Gastrocnemius medialis (tissue), 4 donors: ENCODE data around the gene SAMD4A. TPM values are rescaled to one million over a fixed set of nuclear protein-coding genes. Genes with fewer than 3 reads are reported as not detected.

Source experiments
- ATAC-seq, 2 donors: fragments of 150-250 bp; one replicate each; pipeline ENCODE4 v1.9.1; 2016
- DNase-seq, 2 donors: peaks; one replicate each; pipeline ENCODE4 v3.0.0-alpha.2; 2019
- H3K27ac ChIP-seq, 4 donors: fragments of 200-600 bp; sonication (generic); 1 replicate in 1 of 4; 2 replicates in 3 of 4; pipeline ENCODE4 v1.5.1; 2016 to 2018; ENCODE audit warnings: mild to moderate bottlenecking in 2 of 4, moderate library complexity in 1 of 4
- H3K27me3 ChIP-seq, 3 donors: fragments of 200-600 bp; sonication (generic) in 2 of 3; 1 replicate in 1 of 3; 2 replicates in 2 of 3; pipeline versions ENCODE4 v1.5.1 to v1.6.0; 2016 to 2019; ENCODE audit warnings: mild to moderate bottlenecking in 1 of 3, moderate library complexity in 1 of 3
- H3K36me3 ChIP-seq, 2 donors: fragments of 200-600 bp; sonication (generic) in 1 of 2; one replicate each; pipeline ENCODE4 v1.5.1; 2017 to 2018
- H3K4me1 ChIP-seq, 2 donors: fragments of 200-600 bp; sonication (generic) in 1 of 2; one replicate each; pipeline ENCODE4 v1.5.1; 2016 to 2017; ENCODE audit warnings: mild to moderate bottlenecking in 2 of 2
- H3K4me3 ChIP-seq, 4 donors: fragments of 200-600 bp; sonication (generic) in 3 of 4; 1 replicate in 1 of 4; 2 replicates in 3 of 4; pipeline ENCODE4 v1.5.1; 2016 to 2019; ENCODE audit warnings: mild to moderate bottlenecking in 2 of 4
- H3K9me3 ChIP-seq, 3 donors: fragments of 200-600 bp; sonication (generic) in 2 of 3; 1 replicate in 1 of 3; 2 replicates in 2 of 3; pipeline ENCODE4 v1.5.1; 2016 to 2019
- POLR2A ChIP-seq, 2 donors: fragments of 450-650 bp; IDR thresholded peaks; one replicate each; pipeline ENCODE4 v1.6.1; 2017; ENCODE audit warnings: antibody characterized with exemption in 2 of 2, mild to moderate bottlenecking in 2 of 2, moderate library complexity in 2 of 2
- in situ Hi-C, 4 donors: fragments of 200-750 bp; cut with MboI; loops; one replicate each; pipeline versions ENCODE4 v1.15.0 to v1.8.0; 2017; ENCODE audit warnings: low sequenced_read_pairs in 4 of 4
- intact Hi-C: fragments of 100-400 bp; cut with DNase I; formaldehyde crosslinking; loops from one replicate; pipeline ENCODE4 v1.15.1; 2023; ENCODE audit warnings: low total_unique reads
- total RNA-seq, 4 donors: library from RNA; depleted of rRNA; stranded (reverse); fragments of >200 nt; gene quantifications; one replicate each; pipeline versions ENCODE4 v1.1.0 to v1.2.3, GENCODE V29; 2016
- TF ChIP-seq, protein P1 (sequence below), 5 experiments: fragments of 450-650 bp in 3 of 5; fragments of 200-600 bp in 2 of 5; sonication (generic) in 2 of 5; IDR thresholded peaks in 4 of 5; conservative IDR thresholded peaks in 1 of 5; 1 replicate in 4 of 5; 2 replicates in 1 of 5; pipeline ENCODE4 v1.5.1; 2016 to 2019; ENCODE audit warnings: antibody characterized with exemption in 5 of 5, mild to moderate bottlenecking in 3 of 5, moderate library complexity in 3 of 5

The SAMD4A gene
- total RNA-seq, 4 donors from 2014 or later: 26.4 to 48.0 (median 42.2) TPM

DNA sequence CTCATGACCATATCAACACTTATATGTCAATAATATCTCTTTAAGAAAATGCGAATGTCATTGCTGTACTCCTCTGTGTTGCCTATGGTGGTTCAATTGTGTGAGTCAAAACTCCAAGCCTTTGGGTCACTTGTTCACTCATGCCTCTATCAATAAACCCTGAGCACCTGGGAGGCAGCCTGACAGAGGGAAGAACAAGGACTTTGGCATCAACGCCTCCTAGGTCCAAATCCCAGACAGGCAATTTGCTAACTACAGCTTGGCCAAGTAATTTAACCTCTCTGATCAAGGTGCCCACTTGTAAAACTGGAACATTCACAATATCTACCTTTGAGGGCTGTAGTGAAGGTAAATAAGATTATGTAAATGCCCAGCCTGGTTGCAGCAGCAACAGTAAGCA is 137.8 kb downstream of the SAMD4A start:
- H3K4me3 ChIP-seq: no peak overlapping the region
- no peaks in the 10 kb centered on the region for H3K9me3 ChIP-seq
- intact Hi-C loops (no loop called here), in situ Hi-C loops (no loop called here)
- no peaks in the 10 kb centered on the region for H3K36me3 ChIP-seq
- ATAC-seq (no peak), DNase-seq (no peak)
- peak overlapping the region; percentile 86 to 99 (median 90) for H3K27ac ChIP-seq
- peaks cover 84 to 96% of the 10 kb centered on the region in 2 donors for H3K4me1 ChIP-seq
- TF ChIP-seq POLR2A (IDR thresholded peaks at IDR 0.05): no peak
- TF ChIP-seq, protein P1, sequence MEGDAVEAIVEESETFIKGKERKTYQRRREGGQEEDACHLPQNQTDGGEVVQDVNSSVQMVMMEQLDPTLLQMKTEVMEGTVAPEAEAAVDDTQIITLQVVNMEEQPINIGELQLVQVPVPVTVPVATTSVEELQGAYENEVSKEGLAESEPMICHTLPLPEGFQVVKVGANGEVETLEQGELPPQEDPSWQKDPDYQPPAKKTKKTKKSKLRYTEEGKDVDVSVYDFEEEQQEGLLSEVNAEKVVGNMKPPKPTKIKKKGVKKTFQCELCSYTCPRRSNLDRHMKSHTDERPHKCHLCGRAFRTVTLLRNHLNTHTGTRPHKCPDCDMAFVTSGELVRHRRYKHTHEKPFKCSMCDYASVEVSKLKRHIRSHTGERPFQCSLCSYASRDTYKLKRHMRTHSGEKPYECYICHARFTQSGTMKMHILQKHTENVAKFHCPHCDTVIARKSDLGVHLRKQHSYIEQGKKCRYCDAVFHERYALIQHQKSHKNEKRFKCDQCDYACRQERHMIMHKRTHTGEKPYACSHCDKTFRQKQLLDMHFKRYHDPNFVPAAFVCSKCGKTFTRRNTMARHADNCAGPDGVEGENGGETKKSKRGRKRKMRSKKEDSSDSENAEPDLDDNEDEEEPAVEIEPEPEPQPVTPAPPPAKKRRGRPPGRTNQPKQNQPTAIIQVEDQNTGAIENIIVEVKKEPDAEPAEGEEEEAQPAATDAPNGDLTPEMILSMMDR (IDR thresholded peaks at IDR 0.05 in 4 of 5, conservative IDR thresholded peaks at IDR 0.05 in 1 of 5): no peak
- H3K27me3 ChIP-seq: no peaks in the 10 kb centered on the region

DNA sequence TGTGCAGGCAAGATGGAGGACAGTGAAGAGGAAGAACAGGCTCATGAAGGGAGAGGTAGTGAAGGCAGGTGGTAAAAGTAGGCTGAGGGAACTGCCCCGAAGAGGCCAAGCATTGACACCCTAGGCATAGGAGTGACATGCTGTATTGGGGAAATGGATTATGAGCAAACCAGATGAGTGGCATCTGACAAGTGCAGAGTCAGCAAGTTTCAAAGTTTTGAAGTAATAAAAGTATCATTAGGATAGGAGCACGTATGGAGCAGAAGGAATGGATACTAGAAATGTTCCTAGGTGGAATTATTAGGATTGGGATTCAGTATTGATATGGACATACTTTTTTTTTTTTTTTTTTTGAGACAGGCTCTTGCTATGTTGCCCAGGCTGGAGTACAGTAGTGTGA is 139.8 kb downstream of the SAMD4A start:
- Histone ChIP-seq H3K27me3 (no peaks in the 10 kb centered on the region), H3K36me3 (no peaks in the 10 kb centered on the region), H3K27ac (peak overlapping the region; percentile 86 to 99 (median 90)), H3K4me1 (peaks cover 83 to 92% of the 10 kb centered on the region in 2 donors), H3K4me3 (no peak overlapping the region), H3K9me3 (no peaks in the 10 kb centered on the region)
- in situ Hi-C loops: no loop called here
- TF ChIP-seq, protein P1 (IDR thresholded peaks at IDR 0.05 in 4 of 5, conservative IDR thresholded peaks at IDR 0.05 in 1 of 5): no peak
- no peak for TF ChIP-seq POLR2A (IDR thresholded peaks at IDR 0.05)
- intact Hi-C loops: no loop called here
- ATAC-seq (no peak), DNase-seq (no peak)

DNA sequence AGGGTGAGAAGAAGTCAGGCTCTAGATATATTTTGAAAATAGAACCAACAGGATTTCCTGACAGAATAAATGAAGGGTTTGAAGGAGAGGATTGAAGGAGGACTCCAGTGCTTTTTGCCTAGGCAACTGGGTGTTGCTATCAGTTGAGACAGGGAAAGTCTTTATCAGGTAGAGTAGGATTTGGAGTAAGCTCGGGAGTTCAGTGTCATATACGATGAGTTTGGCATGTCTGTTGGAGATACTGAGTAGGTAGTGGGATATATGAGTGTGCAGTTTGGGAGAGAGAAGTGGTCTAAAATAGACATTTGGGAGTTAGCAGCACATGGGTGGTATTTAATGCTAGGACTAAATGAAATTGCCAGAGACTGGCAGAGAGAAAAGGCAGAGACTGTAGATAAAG is 141.2 kb downstream of the SAMD4A start:
- intact Hi-C loops (no loop called here), in situ Hi-C loops (no loop called here)
- TF ChIP-seq, protein P1 (IDR thresholded peaks at IDR 0.05 in 4 of 5, conservative IDR thresholded peaks at IDR 0.05 in 1 of 5): no peak
- no peak for TF ChIP-seq POLR2A (IDR thresholded peaks at IDR 0.05)
- peak overlapping the region; percentile 49 to 98 (median 88) for H3K27ac ChIP-seq
- H3K4me1 ChIP-seq: peaks cover 81 to 92% of the 10 kb centered on the region in 2 donors
- DNase-seq: no peak
- no peaks in the 10 kb centered on the region for H3K9me3 ChIP-seq
- H3K27me3 ChIP-seq: no peaks in the 10 kb centered on the region
- no peak overlapping the region for H3K4me3 ChIP-seq
- no peaks in the 10 kb centered on the region for H3K36me3 ChIP-seq
- ATAC-seq: no peak

DNA sequence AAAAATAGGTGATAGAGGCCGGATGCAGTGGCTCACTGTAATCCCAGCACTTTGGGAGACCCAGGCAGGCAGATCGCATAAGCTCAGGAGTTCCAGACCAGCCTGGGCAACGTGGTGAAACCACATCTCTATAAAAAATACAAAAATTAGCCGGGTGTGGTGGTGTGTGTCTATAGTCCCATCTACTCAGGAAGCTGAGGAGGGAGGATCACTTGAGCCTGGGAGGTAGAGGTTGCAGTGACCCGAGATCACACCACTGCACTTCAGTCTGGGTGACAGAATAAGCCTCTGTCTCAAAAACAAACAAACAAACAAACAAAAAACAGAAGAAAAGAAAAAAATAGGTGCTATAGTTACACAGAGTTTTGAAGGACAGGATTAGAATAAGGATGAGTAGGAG is 142.1 kb downstream of the SAMD4A start:
- H3K27ac ChIP-seq: peak overlapping the region; percentile 86 to 98 (median 89)

More for the DNA sequence above, 142.1 kb downstream of the SAMD4A start:
- DNase-seq: no peak
- in situ Hi-C loops (no loop called here), intact Hi-C loops (no loop called here)
- ATAC-seq: no peak
- Histone ChIP-seq H3K9me3 (no peaks in the 10 kb centered on the region), H3K4me3 (no peak overlapping the region), H3K36me3 (no peaks in the 10 kb centered on the region), H3K27me3 (no peaks in the 10 kb centered on the region), H3K4me1 (peaks cover 81 to 92% of the 10 kb centered on the region in 2 donors)
- TF ChIP-seq, protein P1 (IDR thresholded peaks at IDR 0.05 in 4 of 5, conservative IDR thresholded peaks at IDR 0.05 in 1 of 5): no peak
- TF ChIP-seq POLR2A (IDR thresholded peaks at IDR 0.05): no peak
